GM18907 (cell line): ENCODE data around the gene CADPS2.
"Not testable (repeated sequence)": the region's sequence is repeated elsewhere in the genome, so short reads cannot be mapped to it uniquely, and the experiment has no call there.

ENCODE experiments used
- ATAC-seq: cut with Tn5 transposase; IDR thresholded peaks from one replicate; pipeline ENCODE4 v1.9.1; 2021; ENCODE audit warnings: mild to moderate bottlenecking, moderate library complexity; ENCODE audit not compliant: unreplicated experiment

Gene CADPS2

DNA sequence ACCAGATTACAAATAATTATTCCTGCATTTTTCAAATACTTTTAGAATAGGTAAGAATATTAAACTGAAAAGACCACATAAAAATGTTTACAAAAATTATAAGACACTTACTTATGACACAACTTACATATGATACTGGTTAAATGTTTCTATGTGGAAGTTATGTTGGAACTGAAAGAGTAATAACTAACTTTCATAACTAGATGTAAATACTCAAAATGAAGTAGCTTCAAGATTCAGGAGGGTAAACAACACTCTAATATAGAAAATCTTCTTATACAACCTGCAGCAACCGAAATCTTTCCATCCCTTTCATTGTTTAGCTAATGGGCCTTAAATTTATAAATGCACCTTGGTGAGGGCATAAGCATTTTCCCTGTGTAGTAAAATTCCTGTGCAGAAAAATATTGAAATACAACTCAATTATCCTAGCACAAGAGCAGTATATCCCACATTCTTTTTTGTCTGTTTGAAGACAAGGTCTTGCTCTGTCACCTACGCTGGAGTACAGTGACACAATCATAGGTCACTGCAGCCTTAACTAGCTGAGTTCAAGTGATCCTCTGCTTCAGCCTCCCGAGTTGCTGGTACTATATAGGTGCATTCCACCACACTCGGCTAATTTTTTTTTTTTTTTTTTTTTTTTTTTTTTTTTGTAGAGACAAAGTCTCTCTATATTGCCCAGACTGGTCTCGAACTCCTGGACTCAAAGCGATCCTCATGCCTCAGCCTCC, 168.7 kb downstream of the CADPS2 start:
- ATAC-seq: no peak

DNA sequence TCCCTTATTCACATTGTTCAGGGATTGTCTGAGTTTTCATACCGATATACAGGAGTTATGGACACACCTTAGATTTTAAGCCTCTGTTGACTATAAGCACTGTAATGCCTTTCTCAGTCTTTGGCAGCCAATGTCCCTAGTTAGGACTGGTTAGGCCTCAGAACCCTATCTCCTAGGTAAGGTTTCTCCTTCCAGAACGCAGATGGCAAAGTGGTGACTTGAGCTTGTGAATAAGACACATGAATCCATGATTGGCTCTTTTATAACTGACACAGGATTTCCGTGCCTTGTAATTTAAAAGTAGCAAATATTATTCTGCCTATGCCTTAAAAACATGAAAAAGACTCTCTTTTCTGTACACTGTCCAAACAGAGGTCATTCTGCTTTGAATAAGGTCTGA, 171.1 kb downstream of the CADPS2 start:
- ATAC-seq: no peak

DNA sequence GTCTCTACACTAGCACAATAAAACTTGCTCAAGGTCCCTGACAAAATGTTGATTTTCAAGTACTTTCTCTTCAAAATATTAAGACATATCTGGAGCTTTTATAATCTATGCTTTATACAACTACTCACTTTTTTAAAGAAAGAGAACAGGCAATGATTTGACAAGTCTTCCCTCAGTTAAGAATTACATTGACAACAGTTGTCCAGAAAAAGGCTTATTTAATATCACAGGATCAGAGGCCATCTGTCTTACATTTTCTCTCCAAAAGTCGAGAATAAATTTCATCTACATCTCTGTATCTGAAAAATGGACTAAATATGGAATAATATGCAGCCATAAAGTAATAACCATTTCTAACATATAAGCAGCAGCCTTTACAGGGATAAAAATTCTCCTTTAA, 175.3 kb downstream of the CADPS2 start:
- ATAC-seq: no peak

DNA sequence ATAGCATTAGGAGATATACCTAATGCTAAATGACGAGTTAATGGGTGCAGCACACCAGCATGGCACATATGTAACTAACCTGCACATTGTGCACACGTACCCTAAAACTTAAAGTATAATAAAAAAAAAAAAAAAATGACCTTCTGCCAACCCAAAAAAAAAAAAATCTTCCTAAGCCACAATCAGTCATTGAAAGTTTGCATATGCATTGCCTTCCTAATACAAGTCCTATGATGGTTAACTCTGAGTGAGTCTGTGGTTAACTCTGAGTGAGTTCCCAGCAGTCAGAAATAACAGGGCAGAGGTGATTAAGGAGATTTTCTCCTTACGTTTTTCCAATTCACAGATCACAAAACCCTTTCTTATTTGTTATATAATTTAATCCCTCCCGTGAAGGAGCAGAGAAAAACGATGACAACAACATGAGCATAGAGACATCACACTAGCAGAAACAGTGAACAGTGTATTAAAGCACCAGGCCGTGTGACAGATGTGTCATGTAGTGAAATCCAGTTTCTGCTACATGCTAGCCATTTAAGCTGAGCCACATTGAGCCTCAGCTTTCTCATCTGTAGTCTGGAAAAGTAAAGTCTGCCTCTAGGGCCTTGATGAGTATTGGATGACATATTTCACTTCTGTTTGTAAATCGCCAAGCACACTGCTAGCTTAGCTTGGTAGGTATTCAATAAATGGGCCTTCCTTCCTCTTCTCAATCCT, 176.2 kb downstream of the CADPS2 start:
- no peak for ATAC-seq

DNA sequence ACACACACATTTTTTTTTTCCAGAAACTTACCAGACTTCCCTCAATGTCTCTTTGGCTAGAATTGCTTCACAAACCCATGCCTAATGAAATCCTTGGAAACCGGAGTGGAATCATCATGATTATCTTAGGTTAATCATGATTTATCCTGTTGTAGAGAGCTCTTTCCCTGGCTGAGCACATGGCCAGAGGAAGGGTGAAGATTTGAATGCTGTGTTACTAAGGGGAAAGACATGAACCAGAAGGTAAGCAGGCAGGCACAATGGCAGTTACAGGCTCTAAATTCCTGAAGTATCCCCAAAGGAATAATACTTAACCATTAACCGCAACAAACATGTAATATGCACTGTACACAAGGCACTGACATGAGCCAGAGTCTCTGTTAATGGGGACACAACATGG, 179.4 kb downstream of the CADPS2 start:
- ATAC-seq: no peak

DNA sequence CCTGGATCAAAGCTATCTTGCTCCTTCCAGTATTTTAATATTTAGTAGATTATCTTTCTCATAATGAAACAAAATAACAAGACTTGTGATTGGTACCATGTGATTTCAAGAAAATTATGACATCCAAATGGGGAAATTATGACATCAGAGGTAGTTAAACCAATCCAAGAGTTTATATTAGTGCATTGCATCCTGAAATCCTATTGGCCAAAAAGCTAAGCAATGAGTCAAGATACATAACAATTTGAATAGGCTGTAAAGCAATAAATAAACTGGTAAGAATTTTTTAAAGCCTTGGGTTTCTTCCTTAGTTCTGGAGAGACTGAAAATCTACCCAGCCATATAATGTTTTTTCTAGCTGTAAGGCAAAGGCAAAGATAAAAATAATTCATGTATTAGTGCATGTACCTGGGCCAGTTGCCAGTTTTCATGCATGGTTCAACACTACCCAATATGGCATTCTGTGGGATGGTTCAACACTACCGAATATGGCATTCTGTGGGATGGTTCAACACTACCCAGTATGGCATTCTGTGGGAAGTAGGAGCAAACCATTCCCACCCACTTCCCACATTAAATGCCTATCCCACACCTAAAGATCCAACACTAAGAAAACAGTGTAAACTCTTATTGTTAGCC, 183.3 kb downstream of the CADPS2 start, which contains the start of gene RNF148:
RNF148 (minus strand) TSS at position 51 of the 639 bp plus-strand sequence. CDS start 172 bp downstream, outside the sequence.
- ATAC-seq: no peak

DNA sequence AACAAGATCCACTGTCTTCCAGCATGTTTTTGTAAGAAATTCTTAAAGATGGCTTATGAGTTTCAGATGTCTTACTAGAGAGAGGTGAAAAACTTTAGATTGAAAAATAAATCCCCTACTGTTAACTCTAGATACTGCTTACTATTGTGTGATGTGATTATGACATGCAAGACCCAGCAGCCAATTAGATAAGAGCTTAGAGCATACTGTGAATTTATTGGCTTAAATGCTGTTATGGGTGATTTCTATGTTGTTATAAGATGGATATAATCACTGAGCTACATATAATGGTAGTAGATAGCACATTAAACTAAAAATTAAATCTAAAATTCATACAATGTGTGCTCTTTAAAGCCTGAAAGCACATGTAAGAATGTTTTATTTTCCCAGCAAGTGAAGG, 187.2 kb downstream of the CADPS2 start, which contains the start of gene RNF133:
RNF133 (minus strand) TSS at position 101 of the 400 bp plus-strand sequence. CDS start 199 bp downstream, outside the sequence.
- no peak for ATAC-seq

DNA sequence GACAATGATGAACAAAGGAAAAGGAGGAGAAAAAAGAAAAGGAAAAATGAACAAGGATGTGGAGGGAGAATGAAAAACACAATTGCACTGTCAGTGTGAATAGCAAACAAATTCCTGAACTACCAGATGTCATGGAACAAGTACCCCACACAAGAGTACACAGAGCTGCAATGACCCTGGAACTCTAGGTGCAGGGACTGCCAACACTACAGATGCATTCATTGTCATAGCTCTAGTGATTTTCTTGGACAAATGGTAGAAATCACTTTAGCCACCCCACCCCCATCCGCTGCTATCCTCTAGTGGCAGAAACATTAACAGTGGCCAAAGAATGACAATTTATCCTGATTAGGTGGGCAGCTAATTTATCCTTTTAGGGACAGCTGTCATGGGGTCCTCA, 190.4 kb downstream of the CADPS2 start:
- no peak for ATAC-seq

DNA sequence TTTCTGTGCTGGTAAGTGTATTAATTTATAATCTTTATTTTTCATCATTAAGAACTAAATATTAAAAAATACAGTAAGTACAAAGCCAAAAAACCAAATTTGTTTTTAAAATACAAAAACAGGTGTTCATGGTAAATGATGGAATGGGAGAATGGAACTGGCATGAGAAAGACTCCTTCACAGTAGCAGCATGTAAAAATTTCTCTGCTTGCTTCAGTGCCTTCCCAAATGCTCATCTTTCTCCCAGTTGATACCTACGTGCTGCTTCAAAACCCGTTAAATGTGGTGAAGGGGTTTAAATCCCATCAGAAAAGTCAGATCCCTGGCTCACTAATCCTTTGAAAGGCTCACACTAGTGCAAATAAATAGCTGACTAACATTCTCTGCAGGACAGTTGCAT, 191.6 kb downstream of the CADPS2 start:
- ATAC-seq: no peak

DNA sequence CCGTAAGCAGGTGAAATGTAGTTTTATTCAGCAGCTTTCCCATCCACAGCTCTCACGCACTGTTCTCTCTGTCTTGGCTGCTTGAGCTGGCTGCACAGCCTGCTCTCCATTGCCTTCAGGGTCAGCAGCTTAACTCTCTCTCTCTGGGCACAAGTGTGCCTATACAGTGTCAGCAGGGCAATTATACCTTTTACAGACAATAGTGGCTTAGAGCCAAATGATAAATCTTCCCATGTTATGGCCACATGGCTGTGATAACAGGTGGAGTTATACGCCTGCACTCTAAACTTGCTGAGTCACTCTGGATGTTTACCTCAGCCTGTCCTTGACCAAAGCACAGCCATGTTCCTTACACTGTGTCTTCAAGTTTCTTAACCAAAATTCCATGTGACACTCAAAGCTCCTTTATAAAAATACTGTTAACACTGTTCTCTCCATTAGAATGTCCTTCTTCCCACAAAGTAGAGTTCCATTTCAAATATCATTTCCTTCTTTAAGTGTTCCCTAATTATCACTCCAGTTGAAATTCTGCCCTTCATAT, 193.4 kb downstream of the CADPS2 start:
- ATAC-seq: no peak

DNA sequence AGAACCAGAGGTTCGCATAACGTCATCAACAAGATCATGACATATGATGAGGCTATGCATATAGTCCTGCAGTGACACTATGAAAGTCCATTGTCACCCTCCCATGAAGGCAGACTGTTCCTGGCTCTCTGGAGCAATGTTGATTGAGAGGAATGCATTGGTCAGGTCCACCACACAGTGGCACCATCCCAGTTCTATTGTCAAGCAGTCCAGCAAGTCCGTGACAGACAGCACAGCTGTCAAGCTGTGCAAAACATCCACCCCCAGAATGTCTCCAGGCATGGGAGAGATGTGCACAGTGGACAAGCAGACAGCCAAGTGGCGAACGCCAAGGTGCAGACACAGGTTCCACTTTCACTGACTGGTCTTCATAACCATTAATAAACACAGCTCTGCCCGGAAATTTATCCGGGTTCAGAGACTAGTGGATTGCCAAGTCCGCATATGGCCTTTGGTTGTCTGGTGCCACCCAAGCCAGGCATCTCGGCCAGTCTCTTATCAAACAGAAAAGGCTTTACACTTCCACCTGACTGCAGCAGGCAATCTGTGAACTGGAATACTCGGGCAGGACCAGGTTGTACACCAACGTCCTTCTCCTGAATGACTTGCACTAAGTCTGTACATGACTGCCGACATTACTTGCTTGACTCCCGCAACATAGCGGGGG, 194.6 kb downstream of the CADPS2 start:
- ATAC-seq: no peak

DNA sequence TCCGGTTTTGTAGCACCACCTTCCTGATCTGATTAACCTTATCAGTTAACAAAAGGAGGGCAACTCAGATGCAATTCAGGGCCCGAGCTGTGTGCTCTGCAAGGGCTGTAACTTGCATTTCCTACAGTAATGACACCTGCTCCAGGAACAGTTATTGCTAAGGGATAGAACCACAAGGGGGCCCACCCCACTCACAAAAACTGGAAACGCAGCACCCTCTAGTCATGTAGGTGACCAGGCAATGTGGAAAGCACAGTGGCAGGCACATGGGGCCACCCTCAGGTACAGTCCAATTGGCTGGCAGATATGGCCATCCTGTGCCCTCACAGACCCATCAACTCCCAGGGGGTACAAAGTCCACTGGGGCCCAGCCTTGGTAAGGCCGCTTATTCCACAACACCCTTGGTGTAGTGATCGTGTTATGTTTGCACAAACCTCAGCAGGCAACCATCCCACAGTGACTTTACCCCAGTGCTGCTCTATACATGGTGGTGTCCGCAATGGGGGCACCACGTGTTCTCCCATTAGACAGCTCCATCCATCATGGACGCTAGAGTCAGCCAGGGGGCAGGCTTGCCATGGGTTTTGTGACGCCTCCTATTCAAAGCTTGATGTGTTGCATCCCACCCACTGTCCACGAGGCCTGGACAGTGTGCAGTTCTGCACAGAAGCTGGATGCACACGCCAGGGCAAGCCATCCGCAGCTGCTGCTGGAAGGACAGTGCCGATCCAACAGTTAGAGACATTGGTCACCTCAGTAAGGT, 196.7 kb downstream of the CADPS2 start:
- ATAC-seq: no peak

DNA sequence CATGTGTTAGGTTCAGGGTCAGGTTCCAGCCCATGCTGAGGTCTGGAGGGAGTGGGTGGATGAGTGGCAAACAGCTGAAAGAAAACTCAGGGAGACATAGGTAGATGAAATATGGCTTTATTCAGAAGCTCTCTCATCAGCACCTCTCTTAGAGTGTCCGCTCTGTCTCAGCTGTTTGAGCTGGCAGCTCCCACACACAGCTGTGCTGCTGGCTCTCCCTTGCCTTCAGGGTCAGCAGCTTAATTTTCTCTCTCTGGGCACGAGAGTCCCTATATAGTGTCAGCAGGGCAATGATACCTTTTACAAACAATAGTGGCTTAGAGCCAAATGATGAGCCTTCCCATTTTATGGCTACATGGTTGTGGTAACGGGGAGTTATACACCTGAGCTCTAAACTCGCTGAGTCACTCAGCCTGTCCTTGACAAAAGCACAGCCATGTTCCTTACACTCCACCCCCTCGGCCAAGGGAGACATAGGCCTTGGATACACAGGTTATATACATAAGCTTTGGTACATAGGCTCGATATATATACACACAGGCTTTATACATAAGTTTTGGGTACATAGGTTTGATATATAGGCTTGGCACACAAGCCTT, 197.8 kb downstream of the CADPS2 start:
- ATAC-seq: no peak

DNA sequence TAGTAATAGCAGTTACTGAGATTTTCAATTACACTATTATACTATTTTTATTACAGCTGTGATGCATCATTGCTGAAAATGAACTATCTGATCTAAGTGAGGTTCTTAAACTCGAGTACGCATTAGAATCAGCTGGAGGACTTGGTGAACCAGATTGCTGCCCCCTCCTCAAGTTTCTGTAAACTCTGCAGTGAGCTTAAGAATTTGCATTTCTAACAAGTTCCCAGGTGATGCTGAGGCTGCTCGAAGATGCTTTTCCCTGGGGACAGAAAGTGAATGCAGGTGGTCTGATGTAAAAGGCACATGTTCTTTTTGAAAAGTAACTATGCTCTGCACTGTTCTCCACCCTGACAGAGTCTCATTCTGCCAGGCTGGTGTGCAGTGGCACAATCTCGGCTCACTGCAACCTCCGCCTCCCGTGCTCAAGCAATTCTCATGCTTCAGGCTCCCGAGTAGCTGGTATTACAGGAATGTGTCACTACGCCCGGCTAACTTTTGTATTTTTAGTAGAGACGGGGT, 199.8 kb downstream of the CADPS2 start:
- ATAC-seq: no peak

DNA sequence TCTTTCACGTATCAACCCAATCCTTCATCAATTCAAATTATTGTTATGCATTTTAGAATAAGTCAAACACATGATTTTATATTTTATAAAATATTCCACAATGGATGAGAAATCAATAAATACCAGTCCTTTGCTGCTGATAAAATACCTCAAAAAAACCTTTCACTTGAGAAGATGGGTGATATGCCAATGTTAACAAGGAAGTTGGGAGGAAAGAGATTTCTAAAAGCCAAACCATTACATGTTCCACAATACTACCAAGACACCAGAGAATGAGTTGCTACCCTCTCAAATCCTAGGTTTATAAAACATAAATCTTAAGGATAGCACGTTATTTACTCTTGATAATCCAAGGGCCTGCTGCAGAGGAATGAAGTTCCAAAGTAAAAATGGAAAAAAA, 201.8 kb downstream of the CADPS2 start:
- ATAC-seq: no peak

DNA sequence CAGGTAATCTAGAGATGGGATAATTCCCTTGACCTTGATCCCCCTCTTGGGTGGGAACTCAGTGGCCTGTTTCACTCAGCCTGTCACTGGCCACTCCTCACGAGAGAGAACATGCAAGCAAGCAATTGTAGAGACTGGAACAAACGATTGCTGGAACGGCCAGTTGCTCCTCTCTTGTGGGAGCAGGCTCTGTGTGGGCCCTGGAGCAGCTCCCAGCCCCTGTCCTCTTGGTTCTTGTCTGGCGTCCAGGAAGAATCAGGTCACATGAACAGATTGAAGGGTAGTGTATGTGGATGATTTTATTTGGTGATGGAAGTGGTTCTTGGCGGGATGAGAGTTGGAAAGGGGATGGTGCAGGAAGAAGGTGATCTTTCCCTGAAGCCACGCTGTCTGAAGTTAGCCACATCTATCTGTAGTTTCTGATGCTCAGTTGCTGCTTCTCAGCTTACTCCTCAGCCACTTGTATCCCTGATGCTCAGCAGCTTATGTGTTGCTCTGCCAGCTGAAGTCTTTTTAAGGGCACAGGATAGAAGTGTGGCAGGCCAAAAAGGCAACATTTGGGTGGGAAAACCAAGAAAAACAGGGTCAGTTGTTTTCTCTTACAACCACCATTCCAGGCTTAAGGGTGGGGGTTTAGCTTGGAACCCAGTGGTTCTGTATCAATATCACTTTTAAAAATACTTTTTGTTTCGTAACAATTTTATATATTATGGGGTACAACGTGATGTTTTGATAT, 203.3 kb downstream of the CADPS2 start:
- no peak for ATAC-seq

DNA sequence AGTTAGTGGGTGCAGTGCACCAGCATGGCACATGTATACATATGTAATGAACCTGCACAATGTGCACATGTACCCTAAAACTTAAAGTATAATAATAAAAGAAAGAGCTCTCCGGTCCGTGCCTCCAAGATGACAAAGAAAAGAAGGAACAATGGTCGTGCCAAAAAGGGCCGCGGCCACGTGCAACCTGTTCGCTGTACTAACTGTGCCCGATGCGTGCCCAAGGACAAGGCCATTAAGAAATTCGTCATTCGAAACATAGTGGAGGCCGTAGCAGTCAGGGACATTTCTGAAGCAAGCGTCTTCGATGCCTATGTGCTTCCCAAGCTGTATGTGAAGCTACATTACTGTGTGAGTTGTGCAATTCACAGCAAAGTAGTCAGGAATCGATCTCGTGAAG, 205.1 kb downstream of the CADPS2 start:
- ATAC-seq: not testable (repeated sequence)

DNA sequence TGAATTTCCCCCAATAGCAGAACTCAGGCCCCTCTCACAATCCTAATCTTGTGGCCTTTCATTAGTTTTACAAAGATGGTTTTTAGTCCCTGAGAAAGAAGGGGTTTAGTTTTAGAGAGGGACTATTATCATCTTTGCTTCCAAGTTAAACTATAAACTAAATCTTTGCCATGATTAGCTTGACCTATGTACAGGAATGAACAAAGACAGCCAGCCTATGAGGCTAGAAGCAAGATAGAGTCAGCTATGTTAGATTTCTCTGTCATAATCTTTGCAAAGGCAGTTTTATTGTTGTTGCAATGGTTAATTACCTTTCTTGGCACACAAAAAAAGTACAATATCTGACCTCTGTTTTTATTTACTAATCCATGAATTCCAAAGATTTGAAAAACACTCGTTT, 206.4 kb downstream of the CADPS2 start:
- no peak for ATAC-seq

DNA sequence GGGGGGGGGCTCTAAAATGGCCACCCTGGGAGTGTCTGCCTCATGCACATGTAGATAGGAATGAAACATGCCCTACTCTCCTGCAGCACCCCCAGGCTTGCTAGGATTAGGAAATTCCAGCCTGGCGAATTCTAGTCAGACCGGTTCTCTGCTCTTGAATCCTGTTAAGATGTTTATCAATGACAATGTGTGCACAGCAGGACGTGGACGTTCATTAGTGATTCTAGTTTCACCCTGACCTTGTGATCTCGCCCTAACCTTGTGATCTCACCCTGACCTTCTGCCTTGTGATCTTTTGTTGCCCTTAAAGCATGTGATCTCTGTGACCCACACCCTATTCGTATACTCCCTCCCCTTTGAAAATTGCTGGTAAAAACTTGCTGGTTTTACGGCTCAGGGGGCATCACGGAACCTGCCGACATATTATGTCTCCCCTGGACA, 207.0 kb downstream of the CADPS2 start:
- not testable (repeated sequence) for ATAC-seq
